ENCODE measurements around the gene MOSPD2. TPM values are rescaled to one million over a fixed set of nuclear protein-coding genes. Genes with fewer than 3 reads are reported as not detected.
A peak's percentile ranks its signal among the peaks of the same experiment; 100 is the strongest.

Gene MOSPD2
- polyA plus RNA-seq (2013, experiment 1 of 2) = 22.0 TPM
- polyA plus RNA-seq (2013, experiment 2 of 2) = 22.6 TPM

- Histone ChIP-seq H2BK120ac (ENCODE audit: low read depth, low read length) (no peak within 1 kb of the TSS), H3K27ac (ENCODE audit: low read length, poor library complexity, severe bottlenecking) (no peak within 1 kb of the TSS), H3K9ac (ENCODE audit: low read length) (peak within 1 kb of the TSS; percentile 93), H3K79me1 (replicated peaks; ENCODE audit: low read length, poor library complexity, severe bottlenecking) (peaks cover 2% of the 10 kb centered on the region), H2AK5ac (ENCODE audit: low read length, severe bottlenecking) (no peak within 1 kb of the TSS), H4K91ac (ENCODE audit: low read length) (peak within 1 kb of the TSS; percentile 83), H3K4me3 (ENCODE audit: insufficient read depth in 1 of 2, low read depth in 1 of 2, low read length in 2 of 2) (peak within 1 kb of the TSS; percentile 79 to 95), H2BK15ac (ENCODE audit: low read depth, poor library complexity, severe bottlenecking) (peak within 1 kb of the TSS; percentile 52), H3K14ac (ENCODE audit: low read length in 2 of 2) (peak within 1 kb of the TSS in 1 of 2 experiments; percentile 75), H3K4ac (ENCODE audit: low read depth in 1 of 2, low read length in 2 of 2) (peak within 1 kb of the TSS; percentile 51 to 61), H2BK5ac (ENCODE audit: low read depth, low read length, poor library complexity, severe bottlenecking) (no peak within 1 kb of the TSS), H2AFZ (ENCODE audit: low read depth, low read length) (peak within 1 kb of the TSS; percentile 66), H3K23ac (ENCODE audit: low read length in 2 of 2) (no peak within 1 kb of the TSS), H3K4me2 (ENCODE audit: low read length, poor library complexity, severe bottlenecking) (peak within 1 kb of the TSS; percentile 83), H4K8ac (ENCODE audit: low read length) (no peak within 1 kb of the TSS), H3K4me1 (ENCODE audit: control insufficient read depth, insufficient read depth, low read depth, low read length) (no peaks in the 10 kb centered on the region), H3K9me3 (ENCODE audit: control insufficient read depth, low read length) (no peaks in the 10 kb centered on the region), H3K36me3 (ENCODE audit: control insufficient read depth in 1 of 2, insufficient read depth in 2 of 2, low read depth in 1 of 2, low read length in 2 of 2) (no peaks in the 10 kb centered on the region), H3K18ac (ENCODE audit: low read depth in 1 of 2, low read length in 2 of 2) (peak within 1 kb of the TSS; percentile 70 to 76), H2BK12ac (ENCODE audit: low read length in 2 of 2) (peak within 1 kb of the TSS in 1 of 2 experiments; percentile 72), H3K27me3 (ENCODE audit: control insufficient read depth in 1 of 2, insufficient read depth in 1 of 2, low read length in 2 of 2) (no peaks in the 10 kb centered on the region)
- WGBS = under 1% methylated on average over 24 of the region's 78 CpGs
- peak; percentile 95 for DNase-seq
Observed at GRCh38 chrX:14872851-14873675, at the start of gene MOSPD2, which contains the start of gene FANCB. MOSPD2 (plus strand) TSS chrX:14873421; CDS start chrX:14873529, 108 bp downstream. FANCB (minus strand) TSS chrX:14873069; CDS start chrX:14865510, 7,559 bp downstream.

DNA sequence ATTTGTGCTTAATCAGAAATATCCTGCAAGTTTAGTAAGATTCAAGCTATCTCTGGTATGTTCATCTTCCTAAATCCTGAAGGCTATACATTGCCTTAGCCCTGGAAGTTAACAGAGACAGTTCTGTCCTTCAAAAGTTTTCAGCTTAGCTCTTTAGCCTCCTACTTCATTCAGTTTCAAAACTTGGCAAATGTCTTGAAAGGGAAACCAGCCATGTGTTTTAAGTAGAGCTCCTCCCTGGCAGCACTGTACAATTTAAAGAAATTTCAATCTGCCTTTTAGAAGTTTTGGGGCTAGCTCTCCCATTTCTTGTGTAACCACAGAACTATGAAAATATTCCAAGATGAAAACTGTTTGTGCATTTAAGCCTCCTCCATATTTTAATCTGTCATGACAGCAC is 47.4 kb upstream of the MOSPD2 start:
- no peaks in the 10 kb centered on the region for H3K4me1 ChIP-seq (ENCODE audit: control insufficient read depth, insufficient read depth, low read depth, low read length)
- no peak overlapping the region for H2BK12ac ChIP-seq (ENCODE audit: low read length in 2 of 2)
- H4K91ac ChIP-seq (ENCODE audit: low read length) = no peak overlapping the region

GRCh38 chrX:14826319-14826718 is 46.9 kb upstream of the MOSPD2 start:
- WGBS = no CpG with 5 or more reads among the region's 3 CpGs
- no peaks in the 10 kb centered on the region for H3K27me3 ChIP-seq (ENCODE audit: control insufficient read depth in 1 of 2, insufficient read depth in 1 of 2, low read length in 2 of 2)

More for the DNA sequence above, 47.4 kb upstream of the MOSPD2 start:
- Histone ChIP-seq H3K9me3 (ENCODE audit: control insufficient read depth, low read length) (no peaks in the 10 kb centered on the region), H2BK5ac (ENCODE audit: low read depth, low read length, poor library complexity, severe bottlenecking) (no peak overlapping the region), H3K4me3 (ENCODE audit: insufficient read depth in 1 of 2, low read depth in 1 of 2, low read length in 2 of 2) (no peak overlapping the region), H2BK120ac (ENCODE audit: low read depth, low read length) (no peak overlapping the region), H3K36me3 (ENCODE audit: control insufficient read depth in 1 of 2, insufficient read depth in 2 of 2, low read depth in 1 of 2, low read length in 2 of 2) (no peaks in the 10 kb centered on the region), H3K27ac (ENCODE audit: low read length, poor library complexity, severe bottlenecking) (no peak overlapping the region), H2AFZ (ENCODE audit: low read depth, low read length) (no peak overlapping the region), H2BK15ac (ENCODE audit: low read depth, poor library complexity, severe bottlenecking) (no peak overlapping the region), H3K23ac (ENCODE audit: low read length in 2 of 2) (no peak overlapping the region), H3K9ac (ENCODE audit: low read length) (no peak overlapping the region), H3K27me3 (ENCODE audit: control insufficient read depth in 1 of 2, insufficient read depth in 1 of 2, low read length in 2 of 2) (no peaks in the 10 kb centered on the region), H4K8ac (ENCODE audit: low read length) (no peak overlapping the region), H3K79me1 (replicated peaks; ENCODE audit: low read length, poor library complexity, severe bottlenecking) (no peaks in the 10 kb centered on the region), H3K18ac (ENCODE audit: low read depth in 1 of 2, low read length in 2 of 2) (no peak overlapping the region), H3K4ac (ENCODE audit: low read depth in 1 of 2, low read length in 2 of 2) (no peak overlapping the region), H3K4me2 (ENCODE audit: low read length, poor library complexity, severe bottlenecking) (no peak overlapping the region), H2AK5ac (ENCODE audit: low read length, severe bottlenecking) (no peak overlapping the region), H3K14ac (ENCODE audit: low read length in 2 of 2) (no peak overlapping the region)
- no peak for DNase-seq

DNA sequence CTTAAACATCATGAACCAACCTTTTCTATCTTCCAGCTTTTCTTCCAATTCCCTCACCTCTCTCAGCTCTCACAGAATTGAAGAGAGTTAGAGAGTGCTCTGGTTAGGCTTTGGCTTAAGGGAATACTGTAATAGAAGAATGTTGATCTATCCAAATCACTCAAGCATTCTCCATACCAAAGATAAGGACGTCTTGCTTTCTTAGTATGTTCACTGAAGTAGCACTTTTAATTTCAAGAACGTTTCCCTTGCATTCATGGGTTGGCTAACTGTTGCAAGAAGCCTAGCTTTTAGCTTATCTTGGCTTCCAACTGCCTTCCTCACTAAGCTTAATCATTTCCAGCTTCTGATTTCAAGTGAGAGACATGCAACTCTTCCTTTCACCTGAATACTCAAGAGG is 43.6 kb upstream of the MOSPD2 start:
- Histone ChIP-seq H2AFZ (ENCODE audit: low read depth, low read length) (no peak overlapping the region), H3K4me1 (ENCODE audit: control insufficient read depth, insufficient read depth, low read depth, low read length) (no peaks in the 10 kb centered on the region), H3K4ac (ENCODE audit: low read depth in 1 of 2, low read length in 2 of 2) (no peak overlapping the region), H3K4me2 (ENCODE audit: low read length, poor library complexity, severe bottlenecking) (no peak overlapping the region), H2BK5ac (ENCODE audit: low read depth, low read length, poor library complexity, severe bottlenecking) (no peak overlapping the region), H2AK5ac (ENCODE audit: low read length, severe bottlenecking) (no peak overlapping the region), H3K9me3 (ENCODE audit: control insufficient read depth, low read length) (no peaks in the 10 kb centered on the region), H3K36me3 (ENCODE audit: control insufficient read depth in 1 of 2, insufficient read depth in 2 of 2, low read depth in 1 of 2, low read length in 2 of 2) (no peaks in the 10 kb centered on the region), H3K23ac (ENCODE audit: low read length in 2 of 2) (no peak overlapping the region), H3K18ac (ENCODE audit: low read depth in 1 of 2, low read length in 2 of 2) (no peak overlapping the region), H3K27ac (ENCODE audit: low read length, poor library complexity, severe bottlenecking) (no peak overlapping the region), H2BK12ac (ENCODE audit: low read length in 2 of 2) (no peak overlapping the region), H3K4me3 (ENCODE audit: insufficient read depth in 1 of 2, low read depth in 1 of 2, low read length in 2 of 2) (no peak overlapping the region), H2BK120ac (ENCODE audit: low read depth, low read length) (no peak overlapping the region), H2BK15ac (ENCODE audit: low read depth, poor library complexity, severe bottlenecking) (no peak overlapping the region), H4K91ac (ENCODE audit: low read length) (no peak overlapping the region), H3K9ac (ENCODE audit: low read length) (no peak overlapping the region), H4K8ac (ENCODE audit: low read length) (no peak overlapping the region), H3K79me1 (replicated peaks; ENCODE audit: low read length, poor library complexity, severe bottlenecking) (no peaks in the 10 kb centered on the region), H3K14ac (ENCODE audit: low read length in 2 of 2) (no peak overlapping the region), H3K27me3 (ENCODE audit: control insufficient read depth in 1 of 2, insufficient read depth in 1 of 2, low read length in 2 of 2) (no peaks in the 10 kb centered on the region)
- 98% methylated on average over 2 of the region's 2 CpGs for WGBS
- DNase-seq = no peak

More at GRCh38 chrX:14826319-14826718, 46.9 kb upstream of the MOSPD2 start:
- Histone ChIP-seq H2BK12ac (ENCODE audit: low read length in 2 of 2) (no peak overlapping the region), H3K9ac (ENCODE audit: low read length) (no peak overlapping the region), H3K23ac (ENCODE audit: low read length in 2 of 2) (no peak overlapping the region), H3K4ac (ENCODE audit: low read depth in 1 of 2, low read length in 2 of 2) (no peak overlapping the region), H3K36me3 (ENCODE audit: control insufficient read depth in 1 of 2, insufficient read depth in 2 of 2, low read depth in 1 of 2, low read length in 2 of 2) (no peaks in the 10 kb centered on the region), H4K8ac (ENCODE audit: low read length) (no peak overlapping the region), H3K9me3 (ENCODE audit: control insufficient read depth, low read length) (no peaks in the 10 kb centered on the region), H4K91ac (ENCODE audit: low read length) (no peak overlapping the region), H3K4me1 (ENCODE audit: control insufficient read depth, insufficient read depth, low read depth, low read length) (no peaks in the 10 kb centered on the region), H3K27ac (ENCODE audit: low read length, poor library complexity, severe bottlenecking) (no peak overlapping the region), H3K14ac (ENCODE audit: low read length in 2 of 2) (no peak overlapping the region), H2AFZ (ENCODE audit: low read depth, low read length) (no peak overlapping the region), H3K4me2 (ENCODE audit: low read length, poor library complexity, severe bottlenecking) (no peak overlapping the region), H3K4me3 (ENCODE audit: insufficient read depth in 1 of 2, low read depth in 1 of 2, low read length in 2 of 2) (no peak overlapping the region), H2AK5ac (ENCODE audit: low read length, severe bottlenecking) (no peak overlapping the region), H2BK5ac (ENCODE audit: low read depth, low read length, poor library complexity, severe bottlenecking) (no peak overlapping the region), H3K79me1 (replicated peaks; ENCODE audit: low read length, poor library complexity, severe bottlenecking) (no peaks in the 10 kb centered on the region), H3K18ac (ENCODE audit: low read depth in 1 of 2, low read length in 2 of 2) (no peak overlapping the region), H2BK15ac (ENCODE audit: low read depth, poor library complexity, severe bottlenecking) (no peak overlapping the region), H2BK120ac (ENCODE audit: low read depth, low read length) (no peak overlapping the region)
- DNase-seq = no peak

Measured in mesenchymal stem cell (in vitro differentiated cells and primary cell).